ENCODE measurements around the gene JUNB. TPM values are rescaled to one million over a fixed set of nuclear protein-coding genes. Genes with fewer than 3 reads are reported as not detected.

JUNB gene
- total and polyA plus RNA-seq, 2 of the 4 experiments (the other 2 are of a cell fraction), result 20.8 to 109 TPM

- Histone ChIP-seq H4K91ac (ENCODE audit: insufficient read depth, low read depth, low read length) (peak within 1 kb of the TSS; percentile 81), H3K27ac (ENCODE audit: insufficient read depth, low read length) (peak within 1 kb of the TSS; percentile 51), H3K9me3 (ENCODE audit: control insufficient read depth, insufficient read depth, low read length) (no peaks in the 10 kb centered on the region), H3K9ac (ENCODE audit: low read depth, low read length) (peak within 1 kb of the TSS; percentile 71), H3K36me3 (ENCODE audit: control insufficient read depth, insufficient read depth, low read length) (no peaks in the 10 kb centered on the region; the same call in 1 of the 2 replicates), H2BK20ac (ENCODE audit: low read depth, low read length) (0 out of 2 replicates have a peak within 1 kb of the TSS, but pooled peaks have one; percentile 73), H3K4ac (ENCODE audit: low read depth, low read length) (peak within 1 kb of the TSS; percentile 91), H2BK120ac (ENCODE audit: low read depth, low read length) (peak within 1 kb of the TSS; percentile 81), H3K4me3 (ENCODE audit: insufficient read depth, low read depth, low read length) (peak within 1 kb of the TSS; percentile 75), H4K8ac (ENCODE audit: low read depth in 2 of 2, low read length in 2 of 2) (peak within 1 kb of the TSS; percentile 31 to 95; a peak in 3 of 4 replicates), H4K20me1 (ENCODE audit: insufficient read depth, low read length) (no peaks in the 10 kb centered on the region), H2BK5ac (ENCODE audit: low read depth, low read length, poor library complexity, severe bottlenecking) (peak within 1 kb of the TSS; percentile 37), H3K18ac (ENCODE audit: low read depth, low read length) (peak within 1 kb of the TSS; percentile 33), H4K5ac (ENCODE audit: low read depth, low read length) (peak within 1 kb of the TSS; percentile 43), H3K9me1 (ENCODE audit: insufficient read depth, low read length) (peaks cover 18% of the 10 kb centered on the region), H3K23ac (ENCODE audit: low read depth, low read length) (0 out of 2 replicates have a peak within 1 kb of the TSS, but pooled peaks have one; percentile 52), H2AK5ac (ENCODE audit: low read depth, low read length) (peak within 1 kb of the TSS; percentile 94), H2AK9ac (replicated peaks; ENCODE audit: low read depth, low read length, poor library complexity) (peak within 1 kb of the TSS; percentile 95), H3K27me3 (ENCODE audit: control insufficient read depth, insufficient read depth, low read length) (no peaks in the 10 kb centered on the region), H3K4me2 (ENCODE audit: low read depth, low read length) (peak within 1 kb of the TSS; percentile 79), H2AFZ (replicated peaks; ENCODE audit: low read length, poor library complexity) (peak within 1 kb of the TSS; percentile 97), H2BK15ac (ENCODE audit: low read depth, low read length) (peak within 1 kb of the TSS; percentile 21; the same call in 1 of the 3 replicates), H3K79me1 (ENCODE audit: low read depth in 1 of 2, low read length in 2 of 2) (peaks cover 0 to 32% of the 10 kb centered on the region in 2 experiments; a peak in 3 of 4 replicates), H3K4me1 (ENCODE audit: control insufficient read depth, insufficient read depth, low read length) (peaks cover 17% of the 10 kb centered on the region), H3K14ac (replicated peaks; ENCODE audit: low read depth, low read length) (peak within 1 kb of the TSS; percentile 65), H3K56ac (ENCODE audit: extremely low read depth, insufficient read depth, low read length) (no peak within 1 kb of the TSS)
- POLR2A ChIA-PET (ENCODE audit: unreplicated experiment), result no interaction called here
- ATAC-seq (ENCODE audit: low read depth) (no peak), DNase-seq (no peak)
- dilution Hi-C loops (cut with HindIII; ENCODE audit: low sequenced_read_pairs, unreplicated experiment) (no loop called here), intact Hi-C loops (cut with micrococcal nuclease) (no loop called here), in situ Hi-C loops (cut with MboI; ENCODE audit: low sequenced_read_pairs) (loop anchor here (5.0 to 25.0 kb wide), 2 partner anchors 62 to 1062 kb away; partner anchors contain the start of gene MAST1)
- TF ChIP-seq MAZ (IDR thresholded peaks at IDR 0.05; ENCODE audit: borderline replicate concordance, low read depth, low read length) (no peak), MXI1 (IDR thresholded peaks at IDR 0.05; ENCODE audit: borderline replicate concordance, low read depth, low read length) (peak; percentile 31; the same call in 1 of the 2 replicates), CEBPB (IDR thresholded peaks at IDR 0.05; ENCODE audit: low read depth, low read length) (no peak), USF2 (IDR thresholded peaks at IDR 0.05; ENCODE audit: low read depth, low read length) (peak; percentile 63)
- BruUV-seq (replicated peaks), result no TSS peak
- CTCF ChIA-PET, result interaction anchor here (1.3 to 1.4 kb wide), 2 partner anchors 9 to 17 kb away, joined by 3 to 4 read pairs; no protein-coding TSS in a partner anchor
- 9% methylated on average over 26 of the region's 58 CpGs; no CpG with 5 or more reads in 1 of the 2 experiments for WGBS, 2 experiments (ENCODE audit: extremely low coverage in 2 of 2, insufficient read length in 1 of 2)
These were observed 16.4 kb upstream of the JUNB start, which contains the start of gene HOOK2 for GRCh38 chr19:12774588-12775555. Gene HOOK2 (minus strand): TSS chr19:12775552. CDS start chr19:12775449, 103 bp downstream.

Measured in IMR-90 (cell line).